ENCODE measurements around the gene LCN6.

The LCN6 gene

GRCh38 chr9:136698635-136699246 lies 49.6 kb downstream of the LCN6 start:
- Histone ChIP-seq H3K27me3 (ENCODE audit: control insufficient read depth, low read length) (peaks cover 28% of the 10 kb centered on the region), H3K27ac (ENCODE audit: low read depth, low read length) (no peak overlapping the region), H3F3A (ENCODE audit: control insufficient read depth, insufficient read depth) (no peaks in the 10 kb centered on the region), H3K4me2 (ENCODE audit: low read length) (peak overlapping the region; percentile 35; the same call in 1 of the 2 replicates), H3K36me3 (ENCODE audit: control insufficient read depth, low read length) (no peaks in the 10 kb centered on the region), H3K9me3 (ENCODE audit: control insufficient read depth, insufficient read depth, low read length) (no peaks in the 10 kb centered on the region), H4K20me1 (ENCODE audit: control insufficient read depth, insufficient read depth, low read depth, low read length) (no peaks in the 10 kb centered on the region), H3K4me1 (ENCODE audit: control insufficient read depth, low read length) (peaks cover 68% of the 10 kb centered on the region), H3K79me2 (ENCODE audit: control insufficient read depth, low read length) (no peaks in the 10 kb centered on the region), H3K4me3 (ENCODE audit: low read length) (no peak overlapping the region), H3K9me2 (replicated peaks; ENCODE audit: control insufficient read depth, low read length) (no peaks in the 10 kb centered on the region)
- no peak for TF ChIP-seq CTCF (IDR thresholded peaks at IDR 0.05; ENCODE audit: low read depth, low read length, poor library complexity, severe bottlenecking)
- no peak for TF ChIP-seq EZH2phosphoT487 (IDR thresholded peaks at IDR 0.05; ENCODE audit: borderline replicate concordance, low read length)

- no peak overlapping the region for H3K4me3 ChIP-seq (ENCODE audit: low read length)
- H3K36me3 ChIP-seq (ENCODE audit: control insufficient read depth, low read length) = no peaks in the 10 kb centered on the region
- peaks cover 34% of the 10 kb centered on the region for H3K27me3 ChIP-seq (ENCODE audit: control insufficient read depth, low read length)
- H4K20me1 ChIP-seq (ENCODE audit: control insufficient read depth, insufficient read depth, low read depth, low read length) = no peaks in the 10 kb centered on the region
- H3K9me2 ChIP-seq (replicated peaks; ENCODE audit: control insufficient read depth, low read length) = no peaks in the 10 kb centered on the region
- peak overlapping the region; percentile 35 for H3K4me2 ChIP-seq (ENCODE audit: low read length)
- no peaks in the 10 kb centered on the region for H3F3A ChIP-seq (ENCODE audit: control insufficient read depth, insufficient read depth)
- no peaks in the 10 kb centered on the region for H3K9me3 ChIP-seq (ENCODE audit: control insufficient read depth, insufficient read depth, low read length)
- no peak for TF ChIP-seq EZH2phosphoT487 (IDR thresholded peaks at IDR 0.05; ENCODE audit: borderline replicate concordance, low read length)
- no peak for TF ChIP-seq CTCF (IDR thresholded peaks at IDR 0.05; ENCODE audit: low read depth, low read length, poor library complexity, severe bottlenecking)
- peaks cover 60% of the 10 kb centered on the region for H3K4me1 ChIP-seq (ENCODE audit: control insufficient read depth, low read length)
- no peak overlapping the region for H3K27ac ChIP-seq (ENCODE audit: low read depth, low read length)
- no peaks in the 10 kb centered on the region for H3K79me2 ChIP-seq (ENCODE audit: control insufficient read depth, low read length)
These were observed 50.4 kb downstream of the LCN6 start for GRCh38 chr9:136697821-136698526.

GRCh38 chr9:136697146-136697820 lies 51.0 kb downstream of the LCN6 start:
- Histone ChIP-seq H4K20me1 (ENCODE audit: control insufficient read depth, insufficient read depth, low read depth, low read length) (no peaks in the 10 kb centered on the region), H3K27ac (ENCODE audit: low read depth, low read length) (no peak overlapping the region), H3K4me3 (ENCODE audit: low read length) (no peak overlapping the region), H3K36me3 (ENCODE audit: control insufficient read depth, low read length) (no peaks in the 10 kb centered on the region), H3K9me2 (replicated peaks; ENCODE audit: control insufficient read depth, low read length) (no peaks in the 10 kb centered on the region), H3K4me1 (ENCODE audit: control insufficient read depth, low read length) (peaks cover 53% of the 10 kb centered on the region), H3K4me2 (ENCODE audit: low read length) (no peak overlapping the region), H3K27me3 (ENCODE audit: control insufficient read depth, low read length) (peaks cover 35% of the 10 kb centered on the region), H3K9me3 (ENCODE audit: control insufficient read depth, insufficient read depth, low read length) (no peaks in the 10 kb centered on the region), H3F3A (ENCODE audit: control insufficient read depth, insufficient read depth) (no peaks in the 10 kb centered on the region), H3K79me2 (ENCODE audit: control insufficient read depth, low read length) (no peaks in the 10 kb centered on the region)
- TF ChIP-seq EZH2phosphoT487 (IDR thresholded peaks at IDR 0.05; ENCODE audit: borderline replicate concordance, low read length) (no peak), CTCF (IDR thresholded peaks at IDR 0.05; ENCODE audit: low read depth, low read length, poor library complexity, severe bottlenecking) (no peak)
